Measurements from ENCODE around the gene TRIAP1.

GRCh38 chr12:120479458-120479857 lies 33.3 kb upstream of the TRIAP1 start:
- TF ChIP-seq CTCF (IDR thresholded peaks at IDR 0.05) (no peak), POLR2A (IDR thresholded peaks at IDR 0.05) (no peak)

Measured in esophagus squamous epithelium (tissue), 4 donors.